SK-N-SH treated with all-trans-retinoic acid at 6 μM for 48 hours (cell line): Measurements from ENCODE around the gene CDH4.

ENCODE experiments used
- ATAC-seq: fragments of 200-7000 bp; cut with Tn5 transposase; 3 replicates; pipeline ENCODE4 v1.9.1; 2020; ENCODE audit warnings: mild to moderate bottlenecking, moderate library complexity
- ARNTL ChIP-seq: fragments of 450-650 bp; formaldehyde crosslinking; IDR thresholded peaks from 2 replicates; pipeline ENCODE4 v1.5.0; 2020; ENCODE audit warnings: low read depth, mild to moderate bottlenecking, moderate library complexity, borderline replicate concordance
- CSDC2 ChIP-seq: fragments of 250-450 bp; sonication (Bioruptor Pico); IDR thresholded peaks from 2 replicates; pipeline ENCODE4 v1.5.0; 2020; ENCODE audit warnings: mild to moderate bottlenecking, moderate library complexity
- ESRRG ChIP-seq: fragments of 250-450 bp; sonication (Bioruptor Pico); IDR thresholded peaks from 2 replicates; pipeline ENCODE4 v1.6.1; 2021; ENCODE audit warnings: mild to moderate bottlenecking
- ISL1 ChIP-seq: fragments of 250-450 bp; sonication (Bioruptor Pico); IDR thresholded peaks from 2 replicates; pipeline ENCODE4 v2.1.2; 2022; ENCODE audit warnings: mild to moderate bottlenecking, moderate library complexity
- OSR1 ChIP-seq: fragments of 250-450 bp; sonication (Bioruptor Pico); IDR thresholded peaks from 2 replicates; pipeline ENCODE4 v1.8.0; 2022; ENCODE audit warnings: moderate library complexity, mild to moderate bottlenecking, inconsistent platforms
- PPARA ChIP-seq: fragments of 250-450 bp; sonication (Bioruptor Pico); IDR thresholded peaks from 2 replicates; pipeline ENCODE4 v1.5.0; 2020; ENCODE audit warnings: mild to moderate bottlenecking, borderline replicate concordance
- SNAI2 ChIP-seq: fragments of 250-450 bp; sonication (Bioruptor Pico); IDR thresholded peaks from 2 replicates; pipeline ENCODE4 v1.5.0; 2020; ENCODE audit warnings: mild to moderate bottlenecking, moderate library complexity
- TCF4 ChIP-seq: fragments of 250-450 bp; sonication (Bioruptor Pico); IDR thresholded peaks from 2 replicates; pipeline ENCODE4 v1.8.0; 2021; ENCODE audit warnings: mild to moderate bottlenecking, moderate library complexity, borderline replicate concordance
- TOX ChIP-seq: fragments of 250-450 bp; sonication (Bioruptor Pico); IDR thresholded peaks from 2 replicates; pipeline ENCODE4 v1.8.0; 2021; ENCODE audit warnings: mild to moderate bottlenecking, moderate library complexity, borderline replicate concordance
- ZC3H10 ChIP-seq: fragments of 250-450 bp; sonication (Bioruptor Pico); IDR thresholded peaks from 2 replicates; pipeline ENCODE4 v1.5.1; 2021; ENCODE audit warnings: mild to moderate bottlenecking, moderate library complexity
- ZFP3 ChIP-seq: fragments of 250-450 bp; sonication (Bioruptor Pico); IDR thresholded peaks from 2 replicates; pipeline ENCODE4 v1.5.0; 2020; ENCODE audit warnings: mild to moderate bottlenecking, moderate library complexity
- ZFP30 ChIP-seq: fragments of 450-650 bp; formaldehyde crosslinking; IDR thresholded peaks from 2 replicates; pipeline ENCODE4 v1.5.0; 2022; ENCODE audit warnings: mild to moderate bottlenecking, moderate library complexity
- ZNF565 ChIP-seq: fragments of 450-650 bp; formaldehyde crosslinking; conservative IDR thresholded peaks from 2 replicates; pipeline ENCODE4 v1.5.0; 2020; ENCODE audit warnings: low read depth, mild to moderate bottlenecking, moderate library complexity
- ZNF8 ChIP-seq: fragments of 450-650 bp; formaldehyde crosslinking; IDR thresholded peaks from 2 replicates; pipeline ENCODE4 v1.5.0; 2020; ENCODE audit warnings: mild to moderate bottlenecking, moderate library complexity
- TF ChIP-seq, protein P1 (sequence below): fragments of 250-450 bp; sonication (Bioruptor Pico); IDR thresholded peaks from 2 replicates; pipeline ENCODE4 v1.5.0; 2020; ENCODE audit warnings: mild to moderate bottlenecking, moderate library complexity
- TF ChIP-seq, protein P2 (sequence below): fragments of 250-450 bp; sonication (Bioruptor Pico); IDR thresholded peaks from 2 replicates; pipeline ENCODE4 v1.8.0; 2020; ENCODE audit warnings: mild to moderate bottlenecking, moderate library complexity, borderline replicate concordance
- TF ChIP-seq, protein P3 (sequence below): fragments of 250-450 bp; sonication (Bioruptor Pico); IDR thresholded peaks from 2 replicates; pipeline ENCODE4 v1.8.0; 2021; ENCODE audit warnings: low read depth, mild to moderate bottlenecking, moderate library complexity, borderline replicate concordance
- TF ChIP-seq, protein P4 (sequence below): fragments of 250-450 bp; sonication (Bioruptor Pico); IDR thresholded peaks from 2 replicates; pipeline ENCODE4 v1.5.1; 2021; ENCODE audit warnings: mild to moderate bottlenecking, moderate library complexity
- TF ChIP-seq, protein P5 (sequence below): fragments of 250-450 bp; sonication (Bioruptor Pico); IDR thresholded peaks from 2 replicates; pipeline ENCODE4 v1.5.1; 2020; ENCODE audit warnings: low read depth, mild to moderate bottlenecking, moderate library complexity

CDH4 gene

DNA sequence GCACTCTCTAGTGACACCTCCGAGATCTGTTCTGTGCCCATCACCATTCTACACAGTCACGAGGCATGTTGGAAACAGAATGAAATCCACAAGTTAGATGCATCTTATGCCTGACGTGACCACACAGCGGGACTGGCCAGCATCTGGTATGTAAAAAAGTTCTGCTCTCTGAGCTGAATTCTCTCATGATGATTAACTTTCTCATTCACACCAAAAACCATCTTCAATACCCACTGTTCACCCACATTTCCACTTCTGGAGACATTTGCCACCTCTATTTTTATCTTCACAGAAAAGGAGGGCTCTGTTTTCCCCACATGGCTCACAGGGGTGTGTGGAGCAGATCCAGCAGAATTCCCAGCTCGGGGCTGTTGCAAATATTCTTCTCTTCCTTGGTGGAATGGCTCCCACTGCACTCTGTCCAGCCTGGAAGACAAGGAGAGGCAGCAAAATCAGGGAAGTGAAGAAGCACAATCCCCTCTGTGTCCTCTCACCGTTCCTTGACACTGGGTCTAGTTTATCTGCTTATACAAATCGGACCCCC, 510.2 kb downstream of the CDH4 start:
- no peak for ATAC-seq
- TF ChIP-seq ZNF565 (CRISPR knock-in tag) (no peak), ZNF8 (CRISPR knock-in tag) (no peak), ZC3H10 (CRISPR knock-in tag) (no peak), ZFP3 (no peak), CSDC2 (CRISPR knock-in tag) (no peak), ARNTL (CRISPR knock-in tag) (no peak), SNAI2 (CRISPR knock-in tag) (no peak), TCF4 (CRISPR knock-in tag) (no peak), ESRRG (CRISPR knock-in tag) (no peak), OSR1 (CRISPR knock-in tag) (no peak), TOX (CRISPR knock-in tag) (no peak), ISL1 (CRISPR knock-in tag) (no peak)
- TF ChIP-seq, protein P1, sequence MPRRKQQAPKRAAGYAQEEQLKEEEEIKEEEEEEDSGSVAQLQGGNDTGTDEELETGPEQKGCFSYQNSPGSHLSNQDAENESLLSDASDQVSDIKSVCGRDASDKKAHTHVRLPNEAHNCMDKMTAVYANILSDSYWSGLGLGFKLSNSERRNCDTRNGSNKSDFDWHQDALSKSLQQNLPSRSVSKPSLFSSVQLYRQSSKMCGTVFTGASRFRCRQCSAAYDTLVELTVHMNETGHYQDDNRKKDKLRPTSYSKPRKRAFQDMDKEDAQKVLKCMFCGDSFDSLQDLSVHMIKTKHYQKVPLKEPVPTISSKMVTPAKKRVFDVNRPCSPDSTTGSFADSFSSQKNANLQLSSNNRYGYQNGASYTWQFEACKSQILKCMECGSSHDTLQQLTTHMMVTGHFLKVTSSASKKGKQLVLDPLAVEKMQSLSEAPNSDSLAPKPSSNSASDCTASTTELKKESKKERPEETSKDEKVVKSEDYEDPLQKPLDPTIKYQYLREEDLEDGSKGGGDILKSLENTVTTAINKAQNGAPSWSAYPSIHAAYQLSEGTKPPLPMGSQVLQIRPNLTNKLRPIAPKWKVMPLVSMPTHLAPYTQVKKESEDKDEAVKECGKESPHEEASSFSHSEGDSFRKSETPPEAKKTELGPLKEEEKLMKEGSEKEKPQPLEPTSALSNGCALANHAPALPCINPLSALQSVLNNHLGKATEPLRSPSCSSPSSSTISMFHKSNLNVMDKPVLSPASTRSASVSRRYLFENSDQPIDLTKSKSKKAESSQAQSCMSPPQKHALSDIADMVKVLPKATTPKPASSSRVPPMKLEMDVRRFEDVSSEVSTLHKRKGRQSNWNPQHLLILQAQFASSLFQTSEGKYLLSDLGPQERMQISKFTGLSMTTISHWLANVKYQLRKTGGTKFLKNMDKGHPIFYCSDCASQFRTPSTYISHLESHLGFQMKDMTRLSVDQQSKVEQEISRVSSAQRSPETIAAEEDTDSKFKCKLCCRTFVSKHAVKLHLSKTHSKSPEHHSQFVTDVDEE (CRISPR knock-in tag) = no peak
- TF ChIP-seq, protein P2, sequence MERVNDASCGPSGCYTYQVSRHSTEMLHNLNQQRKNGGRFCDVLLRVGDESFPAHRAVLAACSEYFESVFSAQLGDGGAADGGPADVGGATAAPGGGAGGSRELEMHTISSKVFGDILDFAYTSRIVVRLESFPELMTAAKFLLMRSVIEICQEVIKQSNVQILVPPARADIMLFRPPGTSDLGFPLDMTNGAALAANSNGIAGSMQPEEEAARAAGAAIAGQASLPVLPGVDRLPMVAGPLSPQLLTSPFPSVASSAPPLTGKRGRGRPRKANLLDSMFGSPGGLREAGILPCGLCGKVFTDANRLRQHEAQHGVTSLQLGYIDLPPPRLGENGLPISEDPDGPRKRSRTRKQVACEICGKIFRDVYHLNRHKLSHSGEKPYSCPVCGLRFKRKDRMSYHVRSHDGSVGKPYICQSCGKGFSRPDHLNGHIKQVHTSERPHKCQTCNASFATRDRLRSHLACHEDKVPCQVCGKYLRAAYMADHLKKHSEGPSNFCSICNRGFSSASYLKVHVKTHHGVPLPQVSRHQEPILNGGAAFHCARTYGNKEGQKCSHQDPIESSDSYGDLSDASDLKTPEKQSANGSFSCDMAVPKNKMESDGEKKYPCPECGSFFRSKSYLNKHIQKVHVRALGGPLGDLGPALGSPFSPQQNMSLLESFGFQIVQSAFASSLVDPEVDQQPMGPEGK (CRISPR knock-in tag) = no peak
- TF ChIP-seq, protein P3, sequence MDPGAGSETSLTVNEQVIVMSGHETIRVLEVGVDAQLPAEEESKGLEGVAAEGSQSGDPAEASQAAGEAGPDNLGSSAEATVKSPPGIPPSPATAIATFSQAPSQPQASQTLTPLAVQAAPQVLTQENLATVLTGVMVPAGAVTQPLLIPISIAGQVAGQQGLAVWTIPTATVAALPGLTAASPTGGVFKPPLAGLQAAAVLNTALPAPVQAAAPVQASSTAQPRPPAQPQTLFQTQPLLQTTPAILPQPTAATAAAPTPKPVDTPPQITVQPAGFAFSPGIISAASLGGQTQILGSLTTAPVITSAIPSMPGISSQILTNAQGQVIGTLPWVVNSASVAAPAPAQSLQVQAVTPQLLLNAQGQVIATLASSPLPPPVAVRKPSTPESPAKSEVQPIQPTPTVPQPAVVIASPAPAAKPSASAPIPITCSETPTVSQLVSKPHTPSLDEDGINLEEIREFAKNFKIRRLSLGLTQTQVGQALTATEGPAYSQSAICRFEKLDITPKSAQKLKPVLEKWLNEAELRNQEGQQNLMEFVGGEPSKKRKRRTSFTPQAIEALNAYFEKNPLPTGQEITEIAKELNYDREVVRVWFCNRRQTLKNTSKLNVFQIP = no peak
- TF ChIP-seq, protein P4, sequence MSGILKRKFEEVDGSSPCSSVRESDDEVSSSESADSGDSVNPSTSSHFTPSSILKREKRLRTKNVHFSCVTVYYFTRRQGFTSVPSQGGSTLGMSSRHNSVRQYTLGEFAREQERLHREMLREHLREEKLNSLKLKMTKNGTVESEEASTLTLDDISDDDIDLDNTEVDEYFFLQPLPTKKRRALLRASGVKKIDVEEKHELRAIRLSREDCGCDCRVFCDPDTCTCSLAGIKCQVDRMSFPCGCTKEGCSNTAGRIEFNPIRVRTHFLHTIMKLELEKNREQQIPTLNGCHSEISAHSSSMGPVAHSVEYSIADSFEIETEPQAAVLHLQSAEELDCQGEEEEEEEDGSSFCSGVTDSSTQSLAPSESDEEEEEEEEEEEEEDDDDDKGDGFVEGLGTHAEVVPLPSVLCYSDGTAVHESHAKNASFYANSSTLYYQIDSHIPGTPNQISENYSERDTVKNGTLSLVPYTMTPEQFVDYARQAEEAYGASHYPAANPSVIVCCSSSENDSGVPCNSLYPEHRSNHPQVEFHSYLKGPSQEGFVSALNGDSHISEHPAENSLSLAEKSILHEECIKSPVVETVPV (CRISPR knock-in tag) = no peak
- TF ChIP-seq, all 23 proteins: peak for 0

DNA sequence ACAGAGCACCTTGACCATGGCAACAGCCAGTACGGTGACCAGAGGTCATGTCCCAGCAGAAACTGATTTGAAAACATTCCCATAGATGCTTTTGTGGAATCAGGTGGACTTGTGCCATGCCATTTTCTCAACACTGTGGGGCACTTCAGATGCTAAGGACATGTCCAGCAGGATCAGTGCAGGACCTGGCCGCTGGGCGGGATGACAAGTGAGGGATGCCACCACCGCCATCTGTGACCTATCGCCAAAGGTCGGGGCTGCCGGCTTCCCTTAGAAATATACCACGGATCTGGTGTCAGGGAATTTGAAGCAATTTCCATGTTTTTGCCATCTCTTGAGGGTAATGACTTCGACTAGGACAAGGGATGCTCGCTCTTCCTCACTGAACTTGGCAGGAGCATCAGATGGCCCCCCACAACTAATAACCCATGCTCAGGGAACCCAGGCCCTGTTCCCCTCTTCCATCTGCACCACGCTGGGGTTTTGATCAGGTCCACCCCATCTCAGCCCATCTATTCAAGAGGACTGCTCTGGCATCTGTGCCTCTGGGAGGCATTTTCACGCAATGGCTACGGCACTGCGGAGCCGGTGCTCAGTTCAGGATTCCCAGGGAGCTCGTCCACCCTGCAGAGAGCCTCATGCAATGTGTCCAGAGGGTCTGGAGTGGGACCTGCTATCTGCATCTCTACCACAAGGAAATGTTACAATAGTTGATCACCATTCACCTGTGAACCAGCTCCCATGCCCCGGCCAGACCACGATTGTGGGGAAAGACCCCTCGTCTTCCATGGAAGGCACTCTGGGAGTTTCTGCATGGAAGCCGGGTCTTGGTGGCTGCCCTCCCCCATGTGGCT, 511.1 kb downstream of the CDH4 start:
- no peak for ATAC-seq
- TF ChIP-seq ZC3H10 (CRISPR knock-in tag) (no peak), PPARA (CRISPR knock-in tag) (no peak), ZFP30 (no peak), ISL1 (CRISPR knock-in tag) (no peak), CSDC2 (CRISPR knock-in tag) (no peak), ZNF565 (CRISPR knock-in tag) (no peak), TCF4 (CRISPR knock-in tag) (no peak)
- TF ChIP-seq, protein P5, sequence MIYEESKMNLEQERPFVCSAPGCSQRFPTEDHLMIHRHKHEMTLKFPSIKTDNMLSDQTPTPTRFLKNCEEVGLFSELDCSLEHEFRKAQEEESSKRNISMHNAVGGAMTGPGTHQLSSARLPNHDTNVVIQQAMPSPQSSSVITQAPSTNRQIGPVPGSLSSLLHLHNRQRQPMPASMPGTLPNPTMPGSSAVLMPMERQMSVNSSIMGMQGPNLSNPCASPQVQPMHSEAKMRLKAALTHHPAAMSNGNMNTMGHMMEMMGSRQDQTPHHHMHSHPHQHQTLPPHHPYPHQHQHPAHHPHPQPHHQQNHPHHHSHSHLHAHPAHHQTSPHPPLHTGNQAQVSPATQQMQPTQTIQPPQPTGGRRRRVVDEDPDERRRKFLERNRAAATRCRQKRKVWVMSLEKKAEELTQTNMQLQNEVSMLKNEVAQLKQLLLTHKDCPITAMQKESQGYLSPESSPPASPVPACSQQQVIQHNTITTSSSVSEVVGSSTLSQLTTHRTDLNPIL (CRISPR knock-in tag) = no peak
- TF ChIP-seq, protein P3 = no peak
- TF ChIP-seq, protein P4 (CRISPR knock-in tag) = no peak
- TF ChIP-seq, protein P1 (CRISPR knock-in tag) = no peak
- TF ChIP-seq, protein P2 (CRISPR knock-in tag) = no peak
